HL-60 (cell line): Measurements from ENCODE around the gene NRCAM.

Source experiments
- DNase-seq, 2 experiments: peaks; one replicate each; pipeline ENCODE4 v3.0.0-alpha.2; 2010 to 2020; ENCODE audit warnings: low read depth in 1 of 2, low spot score in 1 of 2
- H3K27ac ChIP-seq: fragments of 250-450 bp; sonication (Bioruptor Pico); replicated peaks from 2 replicates; pipeline ENCODE4 v1.5.1; 2020; ENCODE audit warnings: mild to moderate bottlenecking, moderate library complexity
- H3K27me3 ChIP-seq: fragments of 250-450 bp; sonication (Bioruptor Pico); 2 replicates; pipeline ENCODE4 v1.5.1; 2021; ENCODE audit warnings: mild to moderate bottlenecking, moderate library complexity; ENCODE audit not compliant: insufficient read depth, poor library complexity, severe bottlenecking
- H3K4me3 ChIP-seq: replicated peaks from 2 replicates; pipeline ENCODE4 v1.5.1; 2011; ENCODE audit warnings: mild to moderate bottlenecking, control low read depth, low read length; ENCODE audit not compliant: insufficient read depth
- CTCF ChIP-seq: IDR thresholded peaks from one replicate; pipeline ENCODE4 v1.5.1; 2011; ENCODE audit warnings: low read length, control low read depth, inconsistent platforms; ENCODE audit not compliant: insufficient read depth
- GABPA ChIP-seq: IDR thresholded peaks from 2 replicates; pipeline ENCODE4 v1.6.1; 2012; ENCODE audit warnings: low read depth
- POLR2AphosphoS5 ChIP-seq: IDR thresholded peaks from 2 replicates; pipeline ENCODE4 v1.6.1; 2012; ENCODE audit warnings: low read depth
- SPI1 ChIP-seq: IDR thresholded peaks from 2 replicates; pipeline ENCODE4 v1.6.1; 2012; ENCODE audit warnings: low read depth, mild to moderate bottlenecking, borderline replicate concordance
- TF ChIP-seq, protein P1 (sequence below): IDR thresholded peaks from 2 replicates; pipeline ENCODE4 v1.6.1; 2012; ENCODE audit warnings: low read depth; ENCODE audit not compliant: insufficient replicate concordance

Gene NRCAM

DNA sequence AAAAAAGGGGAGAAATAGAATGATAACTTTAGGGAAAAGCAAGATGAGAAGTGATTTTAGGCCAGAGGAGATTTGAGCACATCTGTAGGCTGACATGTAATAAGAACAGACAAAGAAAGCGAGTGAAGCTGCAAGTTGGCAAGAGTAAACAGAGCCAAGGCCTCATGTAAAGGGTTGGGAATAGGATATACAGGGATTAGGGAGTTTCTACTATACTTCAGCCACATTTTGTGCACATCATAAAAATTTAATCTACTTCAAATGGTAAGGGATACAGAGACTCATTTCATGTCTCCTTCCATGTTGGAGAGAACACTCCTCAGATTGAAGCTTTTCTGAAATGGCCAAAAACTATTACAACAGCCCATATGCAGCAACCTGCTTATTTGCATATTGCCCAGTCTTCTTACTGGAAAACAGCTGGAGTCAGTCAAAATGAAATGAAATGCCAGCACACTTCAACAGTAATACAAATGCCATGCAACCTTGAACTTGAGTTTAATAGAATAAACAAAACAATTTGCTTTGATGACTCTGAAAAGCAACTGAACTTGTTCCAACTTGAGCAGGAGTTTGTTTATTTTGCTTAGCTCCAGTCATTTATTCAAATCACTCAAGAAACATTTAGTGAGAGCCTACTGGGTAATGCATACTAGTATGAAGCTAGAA, 49.9 kb downstream of the NRCAM start:
- H3K4me3 ChIP-seq, result no peak overlapping the region
- H3K27ac ChIP-seq, result no peak overlapping the region
- TF ChIP-seq SPI1 (no peak), CTCF (no peak), GABPA (no peak), POLR2AphosphoS5 (no peak)
- TF ChIP-seq, protein P1, sequence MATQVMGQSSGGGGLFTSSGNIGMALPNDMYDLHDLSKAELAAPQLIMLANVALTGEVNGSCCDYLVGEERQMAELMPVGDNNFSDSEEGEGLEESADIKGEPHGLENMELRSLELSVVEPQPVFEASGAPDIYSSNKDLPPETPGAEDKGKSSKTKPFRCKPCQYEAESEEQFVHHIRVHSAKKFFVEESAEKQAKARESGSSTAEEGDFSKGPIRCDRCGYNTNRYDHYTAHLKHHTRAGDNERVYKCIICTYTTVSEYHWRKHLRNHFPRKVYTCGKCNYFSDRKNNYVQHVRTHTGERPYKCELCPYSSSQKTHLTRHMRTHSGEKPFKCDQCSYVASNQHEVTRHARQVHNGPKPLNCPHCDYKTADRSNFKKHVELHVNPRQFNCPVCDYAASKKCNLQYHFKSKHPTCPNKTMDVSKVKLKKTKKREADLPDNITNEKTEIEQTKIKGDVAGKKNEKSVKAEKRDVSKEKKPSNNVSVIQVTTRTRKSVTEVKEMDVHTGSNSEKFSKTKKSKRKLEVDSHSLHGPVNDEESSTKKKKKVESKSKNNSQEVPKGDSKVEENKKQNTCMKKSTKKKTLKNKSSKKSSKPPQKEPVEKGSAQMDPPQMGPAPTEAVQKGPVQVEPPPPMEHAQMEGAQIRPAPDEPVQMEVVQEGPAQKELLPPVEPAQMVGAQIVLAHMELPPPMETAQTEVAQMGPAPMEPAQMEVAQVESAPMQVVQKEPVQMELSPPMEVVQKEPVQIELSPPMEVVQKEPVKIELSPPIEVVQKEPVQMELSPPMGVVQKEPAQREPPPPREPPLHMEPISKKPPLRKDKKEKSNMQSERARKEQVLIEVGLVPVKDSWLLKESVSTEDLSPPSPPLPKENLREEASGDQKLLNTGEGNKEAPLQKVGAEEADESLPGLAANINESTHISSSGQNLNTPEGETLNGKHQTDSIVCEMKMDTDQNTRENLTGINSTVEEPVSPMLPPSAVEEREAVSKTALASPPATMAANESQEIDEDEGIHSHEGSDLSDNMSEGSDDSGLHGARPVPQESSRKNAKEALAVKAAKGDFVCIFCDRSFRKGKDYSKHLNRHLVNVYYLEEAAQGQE, result no peak
- no peaks in the 10 kb centered on the region for H3K27me3 ChIP-seq
- no peak for DNase-seq

DNA sequence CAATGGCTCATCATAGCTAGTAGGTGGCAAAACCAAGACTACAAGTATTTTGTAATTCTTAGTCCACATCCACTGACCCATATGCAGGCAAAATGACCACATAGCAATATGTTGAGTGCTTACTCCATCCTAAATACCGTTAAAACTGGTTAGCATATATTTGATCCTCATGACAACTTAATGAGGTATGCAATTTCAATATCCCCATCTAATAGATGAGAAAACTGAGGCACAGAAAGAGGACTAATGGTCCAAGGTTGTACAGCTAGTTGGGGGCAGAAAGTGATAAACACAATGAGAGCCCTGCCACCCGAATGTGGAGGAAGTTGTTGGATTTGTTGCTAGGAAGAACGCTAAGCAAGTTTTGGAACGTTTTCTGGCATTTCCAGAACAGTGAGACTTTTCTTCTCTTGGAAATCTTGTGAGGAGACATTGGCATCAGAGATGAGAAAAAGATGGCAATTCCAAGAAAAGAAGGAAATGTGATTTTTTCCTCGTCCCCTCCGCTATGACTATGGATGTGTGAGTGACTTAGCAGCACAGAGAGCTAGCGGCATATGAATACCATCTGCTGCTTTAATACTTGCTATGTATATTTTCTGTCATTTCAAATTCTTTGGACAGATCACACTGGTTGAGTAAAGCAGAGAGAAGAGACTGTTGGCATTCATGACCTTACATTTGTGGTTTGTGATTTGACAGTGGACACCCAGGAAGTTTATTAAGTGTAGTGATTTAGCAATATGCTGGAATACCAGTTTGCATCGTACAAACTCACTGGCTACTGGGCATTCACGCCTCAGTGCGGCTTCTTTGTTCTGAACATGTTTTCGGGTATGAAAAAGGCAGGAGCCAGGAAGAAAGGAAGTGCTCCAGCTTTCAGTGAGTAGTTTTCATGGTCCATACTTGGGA, 51.5 kb downstream of the NRCAM start:
- H3K27me3 ChIP-seq, result no peaks in the 10 kb centered on the region

More for the DNA sequence above, 51.5 kb downstream of the NRCAM start:
- H3K27ac ChIP-seq, result no peak overlapping the region
- no peak for DNase-seq
- no peak overlapping the region for H3K4me3 ChIP-seq
- no peak for TF ChIP-seq SPI1
- TF ChIP-seq, protein P1, result no peak
- TF ChIP-seq CTCF, result no peak
- TF ChIP-seq GABPA, result no peak
- TF ChIP-seq POLR2AphosphoS5, result no peak
